Ascending aorta (tissue), 2 donors: Measurements from ENCODE around the gene RARB. TPM values are rescaled to one million over a fixed set of nuclear protein-coding genes. Genes with fewer than 3 reads are reported as not detected.

ENCODE experiments used
- DNase-seq, 2 donors: peaks; one replicate each; pipeline ENCODE4 v3.0.0-alpha.2; 2019; ENCODE audit warnings: low spot score in 2 of 2
- H3K27ac ChIP-seq, 2 donors: fragments of 200-600 bp; sonication (generic); one replicate each; pipeline ENCODE4 v1.5.1; 2016 to 2017; ENCODE audit warnings: mild to moderate bottlenecking in 1 of 2
- H3K27me3 ChIP-seq: fragments of 200-600 bp; sonication (generic); one replicate; pipeline ENCODE4 v1.5.1; 2017
- H3K36me3 ChIP-seq, 2 donors: fragments of 200-600 bp; sonication (generic); one replicate each; pipeline ENCODE4 v1.5.1; 2016
- H3K4me1 ChIP-seq, 2 donors: fragments of 200-600 bp; sonication (generic); one replicate each; pipeline ENCODE4 v1.5.1; 2016 to 2017; ENCODE audit warnings: mild to moderate bottlenecking in 1 of 2
- H3K4me3 ChIP-seq, 2 donors: fragments of 200-600 bp; sonication (generic); one replicate each; pipeline ENCODE4 v1.5.1; 2016 to 2017; ENCODE audit warnings: mild to moderate bottlenecking in 1 of 2
- H3K9me3 ChIP-seq, 2 donors: fragments of 200-600 bp; sonication (generic); one replicate each; pipeline ENCODE4 v1.5.1; 2016
- intact Hi-C: fragments of 100-400 bp; cut with DNase I; formaldehyde crosslinking; loops from one replicate; pipeline ENCODE4 v1.15.1; 2023
- total RNA-seq: library from RNA; depleted of rRNA; stranded (reverse); fragments of >200 nt; gene quantifications from one replicate; pipeline ENCODE4 v1.1.0, GENCODE V29; 2016
- TF ChIP-seq, protein P1 (sequence below), 3 experiments: fragments of 200-600 bp in 2 of 3; fragments of 450-650 bp in 1 of 3; sonication (generic) in 2 of 3; IDR thresholded peaks; one replicate each; pipeline ENCODE4 v1.5.1; 2016 to 2019; ENCODE audit warnings: antibody characterized with exemption in 3 of 3, mild to moderate bottlenecking in 1 of 3, moderate library complexity in 1 of 3

RARB gene
- total RNA-seq, 1 donor from 2014 or later = 52.7 TPM

- no peak overlapping the region for H3K27ac ChIP-seq
- no peaks in the 10 kb centered on the region for H3K4me1 ChIP-seq
- H3K27me3 ChIP-seq = no peaks in the 10 kb centered on the region
- H3K9me3 ChIP-seq = no peaks in the 10 kb centered on the region
- TF ChIP-seq, protein P1, sequence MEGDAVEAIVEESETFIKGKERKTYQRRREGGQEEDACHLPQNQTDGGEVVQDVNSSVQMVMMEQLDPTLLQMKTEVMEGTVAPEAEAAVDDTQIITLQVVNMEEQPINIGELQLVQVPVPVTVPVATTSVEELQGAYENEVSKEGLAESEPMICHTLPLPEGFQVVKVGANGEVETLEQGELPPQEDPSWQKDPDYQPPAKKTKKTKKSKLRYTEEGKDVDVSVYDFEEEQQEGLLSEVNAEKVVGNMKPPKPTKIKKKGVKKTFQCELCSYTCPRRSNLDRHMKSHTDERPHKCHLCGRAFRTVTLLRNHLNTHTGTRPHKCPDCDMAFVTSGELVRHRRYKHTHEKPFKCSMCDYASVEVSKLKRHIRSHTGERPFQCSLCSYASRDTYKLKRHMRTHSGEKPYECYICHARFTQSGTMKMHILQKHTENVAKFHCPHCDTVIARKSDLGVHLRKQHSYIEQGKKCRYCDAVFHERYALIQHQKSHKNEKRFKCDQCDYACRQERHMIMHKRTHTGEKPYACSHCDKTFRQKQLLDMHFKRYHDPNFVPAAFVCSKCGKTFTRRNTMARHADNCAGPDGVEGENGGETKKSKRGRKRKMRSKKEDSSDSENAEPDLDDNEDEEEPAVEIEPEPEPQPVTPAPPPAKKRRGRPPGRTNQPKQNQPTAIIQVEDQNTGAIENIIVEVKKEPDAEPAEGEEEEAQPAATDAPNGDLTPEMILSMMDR (IDR thresholded peaks at IDR 0.05) = no peak
- intact Hi-C loops = no loop called here
- no peak overlapping the region for H3K4me3 ChIP-seq
- no peaks in the 10 kb centered on the region for H3K36me3 ChIP-seq
- DNase-seq = no peak
Measured at GRCh38 chr3:25385807-25386460, 42.1 kb upstream of the RARB start.

- intact Hi-C loops = no loop called here
- no peak for DNase-seq
- H3K4me3 ChIP-seq = no peak overlapping the region
- no peaks in the 10 kb centered on the region for H3K27me3 ChIP-seq
- TF ChIP-seq, protein P1 (IDR thresholded peaks at IDR 0.05) = no peak
- H3K9me3 ChIP-seq = no peaks in the 10 kb centered on the region
- H3K4me1 ChIP-seq = no peaks in the 10 kb centered on the region
- no peak overlapping the region for H3K27ac ChIP-seq
- H3K36me3 ChIP-seq = no peaks in the 10 kb centered on the region
Measured at GRCh38 chr3:25386686-25387255, 41.3 kb upstream of the RARB start.

DNA sequence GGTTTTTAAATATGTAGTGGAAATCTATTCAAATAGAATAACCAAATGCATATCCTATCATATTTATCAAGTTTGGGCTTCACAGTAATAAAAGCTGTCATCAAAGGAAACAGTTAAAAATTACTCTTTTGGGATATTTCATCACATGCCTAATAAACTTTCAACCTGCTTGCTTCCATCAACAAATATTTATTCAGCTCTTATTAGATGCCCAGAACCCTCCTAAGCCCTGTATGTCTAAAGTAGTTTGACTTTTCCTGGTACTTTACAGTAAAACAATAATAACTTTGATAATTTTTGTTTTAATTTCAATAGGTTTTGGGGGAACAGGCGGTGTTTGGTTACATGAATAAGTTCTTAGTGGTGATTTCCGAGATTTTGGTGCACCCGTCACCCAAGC lies 37.5 kb upstream of the RARB start:
- Histone ChIP-seq H3K27ac (no peak overlapping the region), H3K9me3 (peaks cover 0 to 6% of the 10 kb centered on the region in 2 donors), H3K36me3 (no peaks in the 10 kb centered on the region), H3K4me3 (no peak overlapping the region), H3K27me3 (no peaks in the 10 kb centered on the region), H3K4me1 (no peaks in the 10 kb centered on the region)
- intact Hi-C loops = no loop called here
- no peak for DNase-seq
- TF ChIP-seq, protein P1 (IDR thresholded peaks at IDR 0.05) = no peak

DNA sequence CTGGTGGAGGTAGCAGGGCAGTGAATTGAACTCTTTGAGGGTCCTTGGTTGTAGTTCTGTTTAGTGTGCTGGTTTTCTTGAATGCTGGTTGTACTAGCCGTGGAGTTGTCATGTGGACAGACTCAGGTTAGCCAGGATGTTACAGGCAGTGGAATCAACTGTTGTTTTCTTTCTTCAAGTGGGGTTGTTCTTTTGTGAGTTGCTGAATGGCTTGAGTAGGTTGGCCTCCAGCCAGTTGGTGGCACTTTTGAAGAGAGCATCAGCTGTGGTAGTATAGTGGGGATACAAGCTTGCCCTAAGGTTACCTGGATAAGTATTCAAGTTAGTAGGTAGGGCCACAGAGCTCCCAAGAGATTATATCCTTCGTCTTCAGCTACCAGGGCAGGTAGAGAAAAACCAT lies 31.8 kb upstream of the RARB start:
- DNase-seq = no peak
- Histone ChIP-seq H3K4me1 (no peaks in the 10 kb centered on the region), H3K36me3 (no peaks in the 10 kb centered on the region), H3K27me3 (no peaks in the 10 kb centered on the region), H3K27ac (no peak overlapping the region), H3K9me3 (peaks cover 0 to 6% of the 10 kb centered on the region in 2 donors), H3K4me3 (no peak overlapping the region)
- TF ChIP-seq, protein P1 (IDR thresholded peaks at IDR 0.05) = no peak
- intact Hi-C loops = no loop called here

GRCh38 chr3:25396686-25397085 lies 31.4 kb upstream of the RARB start:
- H3K36me3 ChIP-seq = no peaks in the 10 kb centered on the region
- no peaks in the 10 kb centered on the region for H3K27me3 ChIP-seq
- no peak for DNase-seq
- intact Hi-C loops = no loop called here
- peaks cover 0 to 6% of the 10 kb centered on the region in 2 donors for H3K9me3 ChIP-seq
- H3K4me3 ChIP-seq = no peak overlapping the region
- H3K4me1 ChIP-seq = no peaks in the 10 kb centered on the region
- TF ChIP-seq, protein P1 (IDR thresholded peaks at IDR 0.05) = no peak
- H3K27ac ChIP-seq = no peak overlapping the region
